Loucy (cell line): ENCODE measurements around the gene GNA12.

Experiments
- H2AFZ ChIP-seq: fragments of 200-600 bp; sonication (generic); 2 replicates; pipeline ENCODE4 v1.6.0; 2016; ENCODE audit warnings: antibody characterized with exemption, mild to moderate bottlenecking, low read length, moderate library complexity
- H3F3A ChIP-seq: fragments of 200-600 bp; 2 replicates; pipeline ENCODE4 v1.6.0; 2016; ENCODE audit warnings: antibody characterized with exemption, low read depth, mild to moderate bottlenecking
- H3K27me3 ChIP-seq: fragments of 200-600 bp; sonication (generic); 2 replicates; pipeline ENCODE4 v1.6.1; 2014; ENCODE audit warnings: low read length, mild to moderate bottlenecking; ENCODE audit not compliant: insufficient read depth, poor library complexity, severe bottlenecking
- H3K36me3 ChIP-seq: fragments of 200-600 bp; sonication (generic); 2 replicates; pipeline ENCODE4 v1.6.1; 2016; ENCODE audit warnings: low read length; ENCODE audit not compliant: insufficient read depth
- H3K4me1 ChIP-seq: fragments of 200-600 bp; sonication (generic); 2 replicates; pipeline ENCODE4 v1.5.1; 2014; ENCODE audit warnings: low read length, mild to moderate bottlenecking; ENCODE audit not compliant: insufficient read depth, poor library complexity, severe bottlenecking
- H3K4me2 ChIP-seq: fragments of 200-600 bp; sonication (generic); 2 replicates; pipeline ENCODE4 v1.6.0; 2014; ENCODE audit warnings: antibody characterized with exemption, low read length, low read depth, mild to moderate bottlenecking; ENCODE audit not compliant: poor library complexity, severe bottlenecking
- H3K4me3 ChIP-seq: fragments of 200-600 bp; sonication (generic); 2 replicates; pipeline ENCODE4 v1.5.1; 2014; ENCODE audit warnings: low read length, mild to moderate bottlenecking, mixed read lengths; ENCODE audit not compliant: poor library complexity, severe bottlenecking
- H3K79me2 ChIP-seq: fragments of 200-600 bp; sonication (generic); 2 replicates; pipeline ENCODE4 v1.6.1; 2014; ENCODE audit warnings: low read length; ENCODE audit not compliant: insufficient read depth
- H3K9ac ChIP-seq: fragments of 200-600 bp; sonication (generic); 2 replicates; pipeline ENCODE4 v1.6.0; 2014; ENCODE audit warnings: mild to moderate bottlenecking, low read depth, low read length, moderate library complexity; ENCODE audit not compliant: poor library complexity, severe bottlenecking
- H3K9me2 ChIP-seq: fragments of 200-600 bp; sonication (generic); replicated peaks from 2 replicates; pipeline ENCODE4 v1.6.1; 2016; ENCODE audit warnings: low read depth, low read length, mixed read lengths
- H3K9me3 ChIP-seq: fragments of 200-600 bp; sonication (generic); 2 replicates; pipeline ENCODE4 v1.6.1; 2014; ENCODE audit warnings: mild to moderate bottlenecking, antibody characterized with exemption, low read length, low read depth; ENCODE audit not compliant: insufficient read depth
- H4K20me1 ChIP-seq: fragments of 200-600 bp; sonication (generic); 2 replicates; pipeline ENCODE4 v1.6.0; 2014; ENCODE audit warnings: antibody characterized with exemption, low read length, mild to moderate bottlenecking; ENCODE audit not compliant: insufficient read depth, poor library complexity, severe bottlenecking
- CTCF ChIP-seq: fragments of 200-600 bp; sonication (generic); conservative IDR thresholded peaks from 2 replicates; pipeline ENCODE4 v1.5.1; 2014; ENCODE audit warnings: mild to moderate bottlenecking, antibody characterized with exemption, low read length
- EZH2phosphoT487 ChIP-seq: fragments of 200-600 bp; IDR thresholded peaks from 2 replicates; pipeline ENCODE4 v1.6.1; 2018; ENCODE audit warnings: antibody characterized with exemption, mild to moderate bottlenecking, moderate library complexity, borderline replicate concordance

The GNA12 gene

GRCh38 chr7:2814946-2815874 is 28.9 kb downstream of the GNA12 start:
- no peak overlapping the region for H3K4me3 ChIP-seq
- H3K36me3 ChIP-seq = peaks cover 11% of the 10 kb centered on the region; the same call in 1 of the 2 replicates
- no peak for TF ChIP-seq EZH2phosphoT487
- no peak for TF ChIP-seq CTCF
- H4K20me1 ChIP-seq = peaks cover 41% of the 10 kb centered on the region
- H3K9me3 ChIP-seq = no peaks in the 10 kb centered on the region
- H3K79me2 ChIP-seq = peaks cover 99% of the 10 kb centered on the region
- no peak overlapping the region for H2AFZ ChIP-seq
- H3K9me2 ChIP-seq = no peaks in the 10 kb centered on the region
- H3K9ac ChIP-seq = no peak overlapping the region
- no peak overlapping the region for H3K4me2 ChIP-seq
- no peaks in the 10 kb centered on the region for H3K4me1 ChIP-seq
- H3K27me3 ChIP-seq = no peaks in the 10 kb centered on the region
- H3F3A ChIP-seq = no peaks in the 10 kb centered on the region

DNA sequence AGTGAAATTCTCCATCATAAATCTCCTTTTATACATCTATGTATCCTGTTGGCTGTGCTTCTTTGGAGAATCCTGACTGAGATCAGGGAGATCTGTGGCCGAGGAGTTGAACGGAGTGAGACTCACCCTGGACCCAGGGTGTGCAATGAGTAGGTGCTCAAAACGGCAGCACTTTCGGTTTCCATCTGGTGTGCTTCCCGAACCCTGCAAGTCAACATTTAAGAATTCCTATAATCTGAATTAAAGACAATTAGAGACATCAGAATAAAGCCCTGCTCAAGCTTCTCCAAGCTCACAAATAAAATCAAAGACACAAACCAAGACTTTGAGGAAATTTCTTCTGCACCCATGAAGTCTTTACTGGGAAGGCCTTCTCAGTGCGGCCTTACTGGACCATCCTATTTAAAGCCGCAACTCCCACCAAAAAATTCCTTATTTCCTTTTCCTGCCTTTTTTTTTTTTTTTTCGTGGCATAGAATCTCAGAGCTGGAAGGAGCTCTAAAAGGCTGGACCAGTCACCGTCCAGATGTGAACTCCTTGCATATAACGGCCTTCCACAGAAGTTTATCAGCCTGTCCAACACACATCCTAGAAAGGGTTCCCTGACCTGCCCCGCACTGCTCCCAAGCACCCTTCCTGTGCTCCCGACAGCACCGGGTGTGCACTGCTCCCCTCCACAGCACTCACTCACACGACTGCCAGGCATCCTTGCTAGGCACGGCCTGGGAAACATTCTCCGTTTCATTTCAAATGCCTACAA is 29.7 kb downstream of the GNA12 start:
- Histone ChIP-seq H3K79me2 (peaks cover 97% of the 10 kb centered on the region), H3K4me1 (no peaks in the 10 kb centered on the region), H4K20me1 (peaks cover 36% of the 10 kb centered on the region), H2AFZ (no peak overlapping the region), H3K27me3 (no peaks in the 10 kb centered on the region), H3K9me3 (no peaks in the 10 kb centered on the region), H3K4me2 (no peak overlapping the region), H3K9ac (no peak overlapping the region), H3K4me3 (no peak overlapping the region), H3K36me3 (peaks cover 11% of the 10 kb centered on the region; the same call in 1 of the 2 replicates), H3F3A (no peaks in the 10 kb centered on the region), H3K9me2 (no peaks in the 10 kb centered on the region)
- TF ChIP-seq CTCF = no peak
- TF ChIP-seq EZH2phosphoT487 = no peak

DNA sequence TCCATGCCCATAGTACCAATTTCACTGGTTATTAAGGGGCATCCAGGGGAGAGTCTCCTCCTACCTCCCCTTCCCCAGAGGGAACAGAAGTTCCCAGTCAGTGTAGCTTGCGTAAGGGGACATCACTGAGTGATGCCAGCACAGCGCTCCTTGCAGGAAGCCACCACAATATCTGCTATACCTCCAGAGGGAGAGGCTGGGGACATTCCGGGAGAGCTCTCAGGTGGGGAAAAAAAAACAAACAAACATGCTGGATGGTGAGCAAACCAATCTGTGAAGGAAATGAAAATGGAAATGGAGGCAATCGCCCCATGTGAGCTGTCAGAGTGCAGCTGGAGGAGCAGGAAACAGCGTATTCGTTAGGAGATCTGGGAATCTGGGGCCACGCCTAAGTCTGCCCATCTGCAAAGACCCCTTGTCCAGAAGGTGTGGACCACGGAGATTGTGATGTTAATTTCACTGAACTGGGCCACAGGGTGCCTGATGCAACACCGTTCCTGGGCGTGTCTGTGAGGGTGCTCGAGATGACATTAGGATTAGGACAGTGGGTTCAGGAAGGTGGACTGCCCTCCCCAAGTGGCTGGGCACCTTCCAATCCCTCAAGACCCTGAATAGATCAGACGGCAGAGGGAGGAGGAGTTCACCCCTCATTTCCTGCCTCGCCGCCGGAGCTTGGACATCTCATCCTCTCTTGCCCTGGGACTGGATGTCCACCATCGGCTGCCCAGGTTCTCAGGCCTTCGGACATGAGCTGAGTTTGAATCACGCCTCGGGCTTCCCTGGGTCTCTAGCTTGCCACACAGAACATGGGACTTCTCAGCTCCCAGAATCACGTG is 30.5 kb downstream of the GNA12 start:
- Histone ChIP-seq H3K36me3 (peaks cover 7% of the 10 kb centered on the region; the same call in 1 of the 2 replicates), H3K4me3 (no peak overlapping the region), H3K79me2 (peaks cover 97% of the 10 kb centered on the region), H3K9me3 (no peaks in the 10 kb centered on the region), H3K27me3 (no peaks in the 10 kb centered on the region), H2AFZ (no peak overlapping the region), H3K4me1 (peaks cover 3% of the 10 kb centered on the region), H3F3A (no peaks in the 10 kb centered on the region), H4K20me1 (peaks cover 33% of the 10 kb centered on the region), H3K4me2 (no peak overlapping the region), H3K9ac (no peak overlapping the region), H3K9me2 (no peaks in the 10 kb centered on the region)
- no peak for TF ChIP-seq CTCF
- TF ChIP-seq EZH2phosphoT487 = no peak
